DMS79 (cell line): ENCODE measurements around the gene PIK3R6.

Source experiments
- DNase-seq: peaks from one replicate; lab custom pipeline; 2025; lab: John Stamatoyannopoulos, UW

Gene PIK3R6

GRCh38 chr17:8867361-8867981, at the start of gene PIK3R6:
PIK3R6 (minus strand) TSS chr17:8867674; CDS start chr17:8849794, 17,880 bp downstream.
- DNase-seq = no peak

GRCh38 chr17:8916466-8916865, 49.0 kb upstream of the PIK3R6 start:
- DNase-seq = no peak

- DNase-seq = no peak
These were observed 47.1 kb upstream of the PIK3R6 start for GRCh38 chr17:8914554-8914953.

GRCh38 chr17:8913879-8914278, 46.4 kb upstream of the PIK3R6 start:
- DNase-seq = no peak

- no peak for DNase-seq
These were observed 45.6 kb upstream of the PIK3R6 start for GRCh38 chr17:8913091-8913490.

GRCh38 chr17:8912084-8912981, 44.9 kb upstream of the PIK3R6 start:
- DNase-seq = no peak

- DNase-seq = no peak
These were observed 43.6 kb upstream of the PIK3R6 start for GRCh38 chr17:8910969-8911604.

GRCh38 chr17:8909586-8910270, 42.3 kb upstream of the PIK3R6 start:
- DNase-seq = no peak

- no peak for DNase-seq
These were observed 37.9 kb upstream of the PIK3R6 start for GRCh38 chr17:8905331-8905730.

- DNase-seq = no peak
These were observed 37.2 kb upstream of the PIK3R6 start for GRCh38 chr17:8904686-8905085.

- DNase-seq = no peak
These were observed 36.7 kb upstream of the PIK3R6 start for GRCh38 chr17:8904201-8904600.

GRCh38 chr17:8900626-8901585, 33.4 kb upstream of the PIK3R6 start:
- DNase-seq = no peak

GRCh38 chr17:8900207-8900606, 32.7 kb upstream of the PIK3R6 start:
- no peak for DNase-seq

GRCh38 chr17:8898636-8899035, 31.2 kb upstream of the PIK3R6 start:
- DNase-seq = no peak

- no peak for DNase-seq
These were observed 30.7 kb upstream of the PIK3R6 start for GRCh38 chr17:8898126-8898525.

- no peak for DNase-seq
These were observed 29.5 kb upstream of the PIK3R6 start for GRCh38 chr17:8896641-8897635.

- DNase-seq = no peak
These were observed 28.6 kb upstream of the PIK3R6 start for GRCh38 chr17:8896087-8896486.

GRCh38 chr17:8894673-8895578, 27.5 kb upstream of the PIK3R6 start:
- DNase-seq = no peak

GRCh38 chr17:8894202-8894671, 26.8 kb upstream of the PIK3R6 start:
- DNase-seq = no peak
